ENCODE measurements around the gene SOWAHA. TPM values are rescaled to one million over a fixed set of nuclear protein-coding genes. Genes with fewer than 3 reads are reported as not detected.
"Not testable (repeated sequence)": the region's sequence is repeated elsewhere in the genome, so short reads cannot be mapped to it uniquely, and the experiment has no call there.

The SOWAHA gene
- total RNA-seq, 1 donor from 2014 or later: under 0.01 TPM

- not testable (repeated sequence) for H3K36me3 ChIP-seq (ENCODE audit: control insufficient read depth in 3 of 3, insufficient read depth in 3 of 3, low read length in 3 of 3)
- H3K27me3 ChIP-seq (ENCODE audit: control insufficient read depth in 3 of 3, insufficient read depth in 3 of 3, low read length in 3 of 3): peaks cover 6 to 12% (median 7%) of the 10 kb centered on the region in 3 donors
Observed at GRCh38 chr5:132805872-132806271, 7.2 kb upstream of the SOWAHA start.

GRCh38 chr5:132806804-132807162 lies 6.3 kb upstream of the SOWAHA start:
- not testable (repeated sequence) for H3K27ac ChIP-seq (ENCODE audit: low read depth, low read length); H3K36me3 ChIP-seq (ENCODE audit: control insufficient read depth in 3 of 3, insufficient read depth in 3 of 3, low read length in 3 of 3); H3K9me3 ChIP-seq (ENCODE audit: control insufficient read depth in 3 of 3, low read length in 3 of 3); H3K9ac ChIP-seq (ENCODE audit: low read depth in 1 of 3, low read length in 3 of 3); H3K4me3 ChIP-seq (ENCODE audit: low read length in 3 of 3); H3K4me1 ChIP-seq (ENCODE audit: control insufficient read depth in 3 of 3, insufficient read depth in 3 of 3, low read length in 3 of 3)
- peaks cover 8 to 15% (median 10%) of the 10 kb centered on the region in 3 donors for H3K27me3 ChIP-seq (ENCODE audit: control insufficient read depth in 3 of 3, insufficient read depth in 3 of 3, low read length in 3 of 3)

More at GRCh38 chr5:132805872-132806271, 7.2 kb upstream of the SOWAHA start:
- not testable (repeated sequence) for H3K9ac ChIP-seq (ENCODE audit: low read depth in 1 of 3, low read length in 3 of 3); H3K9me3 ChIP-seq (ENCODE audit: control insufficient read depth in 3 of 3, low read length in 3 of 3); H3K4me1 ChIP-seq (ENCODE audit: control insufficient read depth in 3 of 3, insufficient read depth in 3 of 3, low read length in 3 of 3); H3K27ac ChIP-seq (ENCODE audit: low read depth, low read length); H3K4me3 ChIP-seq (ENCODE audit: low read length in 3 of 3)

- H3K4me1 ChIP-seq (ENCODE audit: control insufficient read depth in 3 of 3, insufficient read depth in 3 of 3, low read length in 3 of 3): no peaks in the 10 kb centered on the region
- peaks cover 11 to 20% (median 13%) of the 10 kb centered on the region in 3 donors for H3K27me3 ChIP-seq (ENCODE audit: control insufficient read depth in 3 of 3, insufficient read depth in 3 of 3, low read length in 3 of 3)
- H3K9ac ChIP-seq (ENCODE audit: low read depth in 1 of 3, low read length in 3 of 3): no peak overlapping the region
- no peak overlapping the region for H3K27ac ChIP-seq (ENCODE audit: low read depth, low read length)
- H3K9me3 ChIP-seq (ENCODE audit: control insufficient read depth in 3 of 3, low read length in 3 of 3): no peaks in the 10 kb centered on the region
- no peak overlapping the region for H3K4me3 ChIP-seq (ENCODE audit: low read length in 3 of 3)
- no peaks in the 10 kb centered on the region for H3K36me3 ChIP-seq (ENCODE audit: control insufficient read depth in 3 of 3, insufficient read depth in 3 of 3, low read length in 3 of 3)
Observed at GRCh38 chr5:132807163-132807838, 5.8 kb upstream of the SOWAHA start.

- no peaks in the 10 kb centered on the region for H3K9me3 ChIP-seq (ENCODE audit: control insufficient read depth in 3 of 3, low read length in 3 of 3)
- no peak overlapping the region for H3K27ac ChIP-seq (ENCODE audit: low read depth, low read length)
- no peaks in the 10 kb centered on the region for H3K4me1 ChIP-seq (ENCODE audit: control insufficient read depth in 3 of 3, insufficient read depth in 3 of 3, low read length in 3 of 3)
- H3K4me3 ChIP-seq (ENCODE audit: low read length in 3 of 3): no peak overlapping the region
- H3K27me3 ChIP-seq (ENCODE audit: control insufficient read depth in 3 of 3, insufficient read depth in 3 of 3, low read length in 3 of 3): peaks cover 18 to 30% (median 23%) of the 10 kb centered on the region in 3 donors
- no peaks in the 10 kb centered on the region for H3K36me3 ChIP-seq (ENCODE audit: control insufficient read depth in 3 of 3, insufficient read depth in 3 of 3, low read length in 3 of 3)
- H3K9ac ChIP-seq (ENCODE audit: low read depth in 1 of 3, low read length in 3 of 3): no peak overlapping the region
Observed at GRCh38 chr5:132808448-132808847, 4.7 kb upstream of the SOWAHA start.

GRCh38 chr5:132808866-132809265 lies 4.2 kb upstream of the SOWAHA start:
- Histone ChIP-seq H3K27ac (ENCODE audit: low read depth, low read length) (no peak overlapping the region), H3K4me3 (ENCODE audit: low read length in 3 of 3) (no peak overlapping the region), H3K27me3 (ENCODE audit: control insufficient read depth in 3 of 3, insufficient read depth in 3 of 3, low read length in 3 of 3) (peaks cover 22 to 34% (median 27%) of the 10 kb centered on the region in 3 donors), H3K36me3 (ENCODE audit: control insufficient read depth in 3 of 3, insufficient read depth in 3 of 3, low read length in 3 of 3) (no peaks in the 10 kb centered on the region), H3K9me3 (ENCODE audit: control insufficient read depth in 3 of 3, low read length in 3 of 3) (no peaks in the 10 kb centered on the region), H3K4me1 (ENCODE audit: control insufficient read depth in 3 of 3, insufficient read depth in 3 of 3, low read length in 3 of 3) (peaks cover 0 to 2% (median 2%) of the 10 kb centered on the region in 3 donors), H3K9ac (ENCODE audit: low read depth in 1 of 3, low read length in 3 of 3) (no peak overlapping the region)

GRCh38 chr5:132810605-132811004 lies 2.5 kb upstream of the SOWAHA start:
- peaks cover 0 to 3% (median 0%) of the 10 kb centered on the region in 3 donors for H3K9me3 ChIP-seq (ENCODE audit: control insufficient read depth in 3 of 3, low read length in 3 of 3)

GRCh38 chr5:132812123-132812765 lies 858 bp upstream of the SOWAHA start:
- Histone ChIP-seq H3K27ac (ENCODE audit: low read depth, low read length) (no peak overlapping the region), H3K27me3 (ENCODE audit: control insufficient read depth in 3 of 3, insufficient read depth in 3 of 3, low read length in 3 of 3) (peaks cover 31 to 44% (median 35%) of the 10 kb centered on the region in 3 donors), H3K4me3 (ENCODE audit: low read length in 3 of 3) (no peak overlapping the region), H3K4me1 (ENCODE audit: control insufficient read depth in 3 of 3, insufficient read depth in 3 of 3, low read length in 3 of 3) (peaks cover 0 to 4% (median 3%) of the 10 kb centered on the region in 3 donors), H3K9ac (ENCODE audit: low read depth in 1 of 3, low read length in 3 of 3) (no peak overlapping the region), H3K36me3 (ENCODE audit: control insufficient read depth in 3 of 3, insufficient read depth in 3 of 3, low read length in 3 of 3) (no peaks in the 10 kb centered on the region), H3K9me3 (ENCODE audit: control insufficient read depth in 3 of 3, low read length in 3 of 3) (peaks cover 0 to 3% (median 0%) of the 10 kb centered on the region in 3 donors)

More at GRCh38 chr5:132810605-132811004, 2.5 kb upstream of the SOWAHA start:
- peaks cover 31 to 46% (median 35%) of the 10 kb centered on the region in 3 donors for H3K27me3 ChIP-seq (ENCODE audit: control insufficient read depth in 3 of 3, insufficient read depth in 3 of 3, low read length in 3 of 3)
- H3K36me3 ChIP-seq (ENCODE audit: control insufficient read depth in 3 of 3, insufficient read depth in 3 of 3, low read length in 3 of 3): no peaks in the 10 kb centered on the region
- H3K4me3 ChIP-seq (ENCODE audit: low read length in 3 of 3): no peak overlapping the region
- H3K9ac ChIP-seq (ENCODE audit: low read depth in 1 of 3, low read length in 3 of 3): no peak overlapping the region
- no peak overlapping the region for H3K27ac ChIP-seq (ENCODE audit: low read depth, low read length)
- H3K4me1 ChIP-seq (ENCODE audit: control insufficient read depth in 3 of 3, insufficient read depth in 3 of 3, low read length in 3 of 3): peaks cover 0 to 4% (median 3%) of the 10 kb centered on the region in 3 donors

GRCh38 chr5:132813599-132814502 lies 749 bp downstream of the SOWAHA start:
- Histone ChIP-seq H3K27me3 (ENCODE audit: control insufficient read depth in 3 of 3, insufficient read depth in 3 of 3, low read length in 3 of 3) (peaks cover 31 to 41% (median 35%) of the 10 kb centered on the region in 3 donors), H3K36me3 (ENCODE audit: control insufficient read depth in 3 of 3, insufficient read depth in 3 of 3, low read length in 3 of 3) (no peaks in the 10 kb centered on the region), H3K9me3 (ENCODE audit: control insufficient read depth in 3 of 3, low read length in 3 of 3) (peaks cover 0 to 3% (median 0%) of the 10 kb centered on the region in 3 donors), H3K4me3 (ENCODE audit: low read length in 3 of 3) (peak overlapping the region in 2 of 3 donors; percentile 36 to 58), H3K9ac (ENCODE audit: low read depth in 1 of 3, low read length in 3 of 3) (no peak overlapping the region), H3K27ac (ENCODE audit: low read depth, low read length) (no peak overlapping the region), H3K4me1 (ENCODE audit: control insufficient read depth in 3 of 3, insufficient read depth in 3 of 3, low read length in 3 of 3) (peaks cover 0 to 4% (median 3%) of the 10 kb centered on the region in 3 donors)

GRCh38 chr5:132814503-132815294 lies 1.6 kb downstream of the SOWAHA start:
- Histone ChIP-seq H3K36me3 (ENCODE audit: control insufficient read depth in 3 of 3, insufficient read depth in 3 of 3, low read length in 3 of 3) (no peaks in the 10 kb centered on the region), H3K27me3 (ENCODE audit: control insufficient read depth in 3 of 3, insufficient read depth in 3 of 3, low read length in 3 of 3) (peaks cover 27 to 36% (median 35%) of the 10 kb centered on the region in 3 donors), H3K4me3 (ENCODE audit: low read length in 3 of 3) (no peak overlapping the region), H3K9ac (ENCODE audit: low read depth in 1 of 3, low read length in 3 of 3) (no peak overlapping the region), H3K4me1 (ENCODE audit: control insufficient read depth in 3 of 3, insufficient read depth in 3 of 3, low read length in 3 of 3) (peaks cover 0 to 4% (median 3%) of the 10 kb centered on the region in 3 donors), H3K9me3 (ENCODE audit: control insufficient read depth in 3 of 3, low read length in 3 of 3) (peaks cover 0 to 3% (median 0%) of the 10 kb centered on the region in 3 donors), H3K27ac (ENCODE audit: low read depth, low read length) (no peak overlapping the region)

Measured in skeletal muscle tissue (tissue), 4 donors.